ENCODE results near the gene NINL.

DNA sequence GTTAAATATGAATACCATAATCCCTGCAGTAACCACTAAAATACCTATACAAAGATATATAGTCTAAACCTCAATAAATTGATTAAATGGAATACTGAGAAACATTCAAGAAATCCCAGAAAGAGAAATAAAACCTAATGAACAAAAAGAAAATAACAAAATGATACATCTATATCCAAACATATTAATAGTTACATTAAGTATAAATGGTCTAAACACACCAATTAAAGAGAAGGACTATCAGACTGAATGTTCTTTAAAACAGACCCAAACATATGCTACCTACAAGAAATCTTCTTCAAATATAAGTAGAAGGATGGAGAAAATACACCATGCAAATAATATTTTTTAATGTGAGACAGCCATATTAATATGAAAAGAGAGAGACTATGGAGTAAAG lies 22.0 kb downstream of the NINL start:
- TF ChIP-seq YY1 (IDR thresholded peaks at IDR 0.05; ENCODE audit: insufficient read depth, insufficient read length): no peak
- TF ChIP-seq ZNF274 (IDR thresholded peaks at IDR 0.05; ENCODE audit: low read depth, low read length): no peak
- no peak for TF ChIP-seq SUZ12 (IDR thresholded peaks at IDR 0.05; ENCODE audit: extremely low read depth, insufficient read depth, insufficient read length)
